HG02642 (cell line): ENCODE results near the gene AARSD1.
"Not testable (repeated sequence)": the region's sequence is repeated elsewhere in the genome, so short reads cannot be mapped to it uniquely, and the experiment has no call there.

Experiments
- ATAC-seq: cut with Tn5 transposase; IDR thresholded peaks from one replicate; pipeline ENCODE4 v1.9.1; 2021; ENCODE audit warnings: mild to moderate bottlenecking; ENCODE audit not compliant: unreplicated experiment, poor library complexity

Gene AARSD1

DNA sequence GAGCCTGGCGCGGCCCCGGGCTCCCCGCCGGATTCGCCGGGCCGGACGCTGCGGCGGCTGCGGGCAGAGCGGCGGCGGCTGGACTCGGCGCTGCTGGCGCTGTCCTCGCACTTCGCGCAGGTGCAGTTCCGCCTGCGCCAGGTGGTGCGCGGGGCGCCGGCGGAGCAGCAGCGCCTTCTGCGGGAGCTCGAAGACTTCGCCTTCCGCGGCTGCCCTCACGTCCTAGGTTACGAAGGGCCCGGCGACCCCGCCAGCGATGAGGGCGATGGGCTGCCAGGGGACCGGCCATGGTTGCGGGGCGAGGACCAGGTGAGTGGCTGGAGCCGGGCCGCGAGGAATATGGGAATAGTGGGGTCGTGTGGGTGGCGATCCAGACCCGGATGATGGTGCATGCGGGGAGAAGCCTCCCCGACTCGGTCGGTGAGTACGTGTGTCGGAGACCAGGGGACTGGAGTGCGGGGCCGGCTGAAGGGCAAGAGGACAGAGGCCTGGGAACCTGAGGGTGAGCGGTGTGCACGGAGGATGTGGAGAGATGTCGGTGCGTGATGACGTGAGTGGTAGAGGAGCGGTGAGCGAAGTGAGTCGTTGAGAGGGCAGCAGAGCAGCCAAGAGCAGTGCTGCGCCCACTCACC, 16.6 kb upstream of the AARSD1 start:
- peak; percentile 52 for ATAC-seq

DNA sequence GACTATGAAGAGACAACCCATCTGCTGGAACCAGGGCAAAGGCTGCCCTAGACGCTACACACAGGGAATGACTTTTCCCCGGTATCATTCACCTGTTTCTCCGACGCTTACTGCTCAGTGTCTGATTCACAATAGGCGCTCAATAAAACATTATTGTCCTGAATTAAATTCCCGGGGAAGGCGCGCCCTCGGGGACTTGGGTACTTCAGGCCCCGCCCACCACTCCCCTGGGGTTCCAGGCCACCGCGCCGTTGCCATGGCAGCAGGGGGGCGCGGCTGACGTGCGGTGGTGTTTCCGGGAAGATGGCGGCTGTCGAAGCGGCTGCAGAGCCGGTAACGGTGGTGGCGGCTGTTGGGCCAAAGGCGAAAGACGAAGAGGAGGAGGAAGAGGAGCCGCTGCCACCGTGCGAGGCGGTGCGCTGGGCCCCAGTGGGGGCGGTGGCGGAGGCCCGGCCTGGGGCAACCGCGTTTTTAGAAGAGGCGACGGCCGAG, 16.1 kb upstream of the AARSD1 start, which contains the start of gene RUNDC1:
Gene RUNDC1, plus strand, starts transcription at position 292 of the 492 bp plus-strand sequence. Its CDS starts 12 bp downstream, at position 304.
- ATAC-seq = peak; percentile 84

DNA sequence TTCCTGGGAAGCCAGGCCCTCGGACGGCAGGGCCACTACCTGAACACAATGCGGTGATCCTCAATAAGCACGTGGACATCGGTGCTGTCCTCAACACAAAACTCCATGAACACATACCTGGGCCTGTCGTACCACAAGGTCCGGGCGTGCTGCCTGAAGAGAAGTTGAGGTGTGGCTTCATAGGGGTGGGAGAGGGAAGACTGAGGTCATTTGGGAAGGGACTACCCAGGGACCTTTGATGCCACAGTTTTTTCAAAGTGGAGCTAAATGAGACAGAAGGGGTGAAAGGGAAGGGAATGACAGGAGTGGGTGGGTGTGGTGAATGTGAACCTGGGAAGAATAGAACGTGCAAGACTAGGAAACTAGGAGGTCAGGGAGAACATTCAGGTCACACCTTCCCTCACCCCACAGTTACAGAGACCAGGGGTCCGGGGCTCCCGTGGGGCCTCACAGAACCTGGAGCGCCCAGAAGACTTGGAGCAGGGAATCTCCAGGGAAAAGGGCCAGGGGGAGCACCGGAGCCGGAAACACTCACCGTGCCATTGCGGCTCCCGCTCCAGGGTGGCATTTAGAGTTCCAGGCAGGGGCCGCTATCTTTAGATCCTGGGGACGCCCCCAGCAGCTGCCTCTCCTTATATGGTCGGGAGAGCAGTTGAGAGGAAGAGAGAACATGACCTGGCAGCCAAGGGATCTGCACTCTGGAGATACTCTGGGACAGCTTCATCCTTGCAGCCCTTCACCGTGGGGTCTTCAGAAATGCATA, 15.4 kb upstream of the AARSD1 start, which contains the start of gene PTGES3L:
Gene PTGES3L, minus strand, starts transcription at position 570 of the 763 bp plus-strand sequence. Its CDS starts 27 bp downstream, at position 543.
- peak; percentile 34 for ATAC-seq

DNA sequence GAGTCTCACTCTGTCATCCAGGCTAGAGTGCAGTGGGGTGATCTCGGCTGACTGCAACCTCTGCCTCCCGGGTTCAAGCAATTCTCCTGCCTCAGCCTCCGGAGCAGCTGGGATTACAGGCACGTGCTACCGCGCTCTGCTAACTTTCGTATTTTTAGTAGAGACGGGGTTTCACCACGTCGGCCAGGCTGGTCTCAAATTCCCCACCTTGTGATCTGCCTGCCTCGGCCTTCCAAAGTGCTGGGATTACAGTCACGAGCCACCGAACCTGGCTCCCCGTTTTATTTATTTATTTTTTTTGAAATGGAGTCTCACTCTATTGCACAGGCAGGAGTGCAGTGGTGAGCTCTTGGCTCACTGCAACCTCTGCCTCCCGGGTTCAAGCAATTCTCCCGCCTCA, 11.4 kb upstream of the AARSD1 start:
- not testable (repeated sequence) for ATAC-seq

DNA sequence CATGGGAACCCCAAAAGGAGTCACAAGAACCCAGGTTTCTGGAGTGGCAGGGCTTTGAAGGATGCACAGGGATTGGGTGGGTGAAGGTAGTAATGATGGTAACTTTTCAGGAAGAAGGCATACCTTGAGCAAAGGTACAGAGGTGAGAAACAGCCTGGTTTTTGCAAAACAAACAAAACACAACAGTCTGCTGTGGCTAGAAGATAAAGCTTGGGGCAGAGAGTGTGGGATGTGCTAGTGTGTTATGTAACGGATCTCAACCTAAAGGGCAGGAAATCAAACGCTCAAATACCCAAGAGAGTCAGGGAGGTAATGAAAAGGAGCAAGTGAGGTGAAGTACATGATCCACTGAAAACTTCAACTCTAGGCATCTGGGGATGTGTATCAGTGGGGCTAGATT, 11.0 kb upstream of the AARSD1 start:
- ATAC-seq = no peak

DNA sequence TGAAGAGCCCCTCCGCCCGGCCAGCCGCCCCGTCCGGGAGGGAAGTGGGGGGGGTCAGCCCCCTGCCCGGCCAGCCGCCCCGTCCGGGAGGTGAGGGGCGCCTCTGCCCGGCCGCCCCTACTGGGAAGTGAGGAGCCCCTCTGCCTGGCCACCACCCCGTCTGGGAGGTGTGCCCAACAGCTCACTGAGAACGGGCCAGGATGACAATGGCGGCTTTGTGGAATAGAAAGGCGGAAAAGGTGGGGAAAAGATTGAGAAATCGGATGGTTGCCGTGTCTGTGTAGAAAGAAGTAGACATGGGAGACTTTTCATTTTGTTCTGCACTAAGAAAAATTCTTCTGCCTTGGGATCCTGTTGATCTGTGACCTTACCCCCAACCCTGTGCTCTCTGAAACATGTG, 9.1 kb upstream of the AARSD1 start:
- ATAC-seq = not testable (repeated sequence)

DNA sequence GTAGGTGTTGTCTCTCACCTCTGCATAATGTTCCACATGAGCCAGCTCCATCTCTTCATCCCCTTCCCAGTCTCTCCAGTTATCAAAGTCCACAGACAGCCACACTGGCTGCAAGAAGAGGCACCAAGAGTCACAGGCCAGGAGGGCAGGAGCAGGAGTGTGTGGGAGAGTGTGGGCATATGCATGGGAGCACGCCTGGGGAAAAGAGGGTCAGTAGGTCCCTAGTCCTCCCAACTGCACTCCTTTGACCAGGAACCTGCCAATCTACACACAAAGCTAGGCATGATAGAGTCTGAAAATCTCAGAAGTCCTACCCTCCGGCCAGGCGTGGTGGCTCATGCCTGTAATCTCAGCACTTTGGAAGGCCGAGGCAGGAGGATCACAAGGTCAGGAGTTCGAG, 7.3 kb upstream of the AARSD1 start:
- no peak for ATAC-seq

DNA sequence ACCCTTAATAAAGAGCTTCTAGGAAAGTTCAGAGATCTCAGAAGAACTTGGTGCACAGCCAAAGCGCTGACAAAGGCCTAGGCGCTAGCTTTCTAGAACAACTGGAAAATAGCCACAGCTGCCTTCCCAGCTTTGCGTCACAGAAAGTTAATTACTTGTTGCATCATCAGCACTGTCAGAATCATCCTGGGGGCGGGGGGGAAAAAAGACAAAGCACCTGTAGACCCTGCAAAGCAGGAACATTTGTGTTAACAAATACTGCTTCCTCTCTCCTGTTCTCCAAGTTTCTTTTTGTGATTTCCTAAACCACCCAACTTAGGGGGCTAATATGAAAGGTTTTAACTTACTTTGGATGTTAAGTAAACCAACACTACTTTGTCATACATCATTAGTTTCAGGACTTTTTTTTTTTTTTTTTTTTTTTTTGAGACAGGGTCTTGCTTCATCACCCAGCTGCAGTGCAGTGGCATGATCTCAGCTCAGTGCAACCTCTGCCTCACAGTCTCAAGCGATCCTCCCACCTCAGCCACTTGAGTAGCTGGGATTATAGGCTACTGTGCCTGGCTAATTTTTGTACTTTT, 4.8 kb upstream of the AARSD1 start:
- ATAC-seq = no peak

DNA sequence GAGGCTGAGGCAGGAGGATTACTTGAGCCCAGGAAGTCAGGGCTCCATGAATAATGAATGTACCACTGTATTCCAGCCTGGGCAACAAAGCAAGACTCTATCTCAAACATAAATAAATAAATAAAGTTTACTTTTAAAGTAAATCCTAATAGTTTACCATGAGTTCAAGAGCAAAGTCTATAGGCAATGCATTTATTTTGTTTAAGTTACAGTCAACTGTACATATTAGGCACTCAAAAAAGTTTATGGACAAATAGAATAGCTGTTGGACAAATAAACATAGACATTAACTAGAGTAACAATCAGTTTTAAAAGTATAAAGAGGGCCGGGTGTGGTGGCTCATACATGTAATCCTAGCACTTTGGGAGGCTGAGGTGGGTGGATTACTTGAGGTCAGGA, 3.7 kb upstream of the AARSD1 start:
- no peak for ATAC-seq

DNA sequence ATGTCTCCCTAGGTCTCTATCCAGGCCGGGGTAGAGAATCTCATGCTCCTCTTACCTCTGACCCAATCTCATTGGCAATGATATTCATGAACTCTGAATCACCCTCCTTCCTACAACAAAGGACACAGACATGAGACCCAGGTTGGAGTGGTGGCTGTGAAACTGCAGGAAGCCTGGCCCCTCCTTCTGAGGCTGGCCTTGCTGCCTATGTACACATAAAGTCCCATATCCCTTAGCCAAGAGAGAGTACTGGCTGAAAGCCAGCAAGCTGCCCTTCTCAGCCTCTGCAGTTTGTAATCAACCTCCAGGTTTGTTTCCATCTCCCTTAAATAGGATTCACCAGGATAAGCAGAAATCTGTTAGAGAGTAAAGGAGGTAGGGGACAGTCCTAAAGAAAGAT, 10.6 kb downstream of the AARSD1 start:
- no peak for ATAC-seq

DNA sequence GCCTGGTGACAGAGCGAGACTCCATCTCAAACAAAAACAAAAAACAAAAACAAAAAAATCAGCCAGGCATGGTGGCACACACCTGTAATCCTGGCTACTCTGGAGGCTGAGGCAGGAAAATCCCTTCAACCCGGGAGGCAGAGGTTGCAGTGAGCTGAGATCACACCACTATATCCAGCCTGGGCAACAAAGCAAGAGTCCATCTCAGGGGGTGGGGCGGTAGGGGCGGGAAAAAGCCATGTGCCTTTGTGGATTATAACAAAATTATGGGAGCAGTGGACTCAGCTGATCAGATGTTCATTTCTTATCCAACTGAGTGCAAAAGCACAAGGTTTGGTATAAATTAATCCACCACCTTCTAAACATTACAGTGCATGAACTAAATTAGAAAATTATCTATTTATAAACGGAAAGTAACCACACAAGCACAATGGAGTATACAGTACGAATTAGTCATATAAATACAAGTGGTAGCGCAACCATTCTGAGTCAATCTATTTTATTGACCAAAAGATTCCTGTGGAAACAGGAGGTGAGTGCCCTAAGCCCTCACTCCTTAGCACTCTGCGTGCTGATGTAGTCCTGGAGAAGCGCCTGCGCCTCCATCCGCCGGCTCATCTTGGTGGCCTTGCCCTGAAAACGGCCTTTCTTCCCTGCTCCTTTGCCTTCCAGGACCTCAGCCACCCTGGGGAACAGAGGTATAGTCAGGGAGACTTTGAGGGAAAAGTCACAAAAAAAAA, 14.0 kb downstream of the AARSD1 start:
- no peak for ATAC-seq

DNA sequence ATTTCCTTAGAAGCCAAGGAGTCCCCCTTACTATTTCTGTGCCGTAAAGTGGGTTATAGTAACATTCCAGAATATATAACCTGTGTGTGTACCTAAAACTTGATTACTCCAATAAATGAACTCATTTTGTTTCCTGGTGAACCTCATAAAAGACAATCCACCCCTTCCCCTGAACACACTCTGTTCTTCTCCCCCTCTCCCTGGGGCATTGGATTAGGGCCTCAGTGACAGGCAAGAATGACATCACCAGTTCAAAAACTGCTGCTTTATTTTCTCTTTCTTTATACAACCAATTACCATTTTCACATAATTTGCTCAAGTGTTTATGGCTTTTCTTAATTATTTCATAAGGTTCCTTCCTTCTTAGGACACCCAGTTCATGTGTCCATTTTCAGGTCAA, 17.4 kb downstream of the AARSD1 start:
- no peak for ATAC-seq

DNA sequence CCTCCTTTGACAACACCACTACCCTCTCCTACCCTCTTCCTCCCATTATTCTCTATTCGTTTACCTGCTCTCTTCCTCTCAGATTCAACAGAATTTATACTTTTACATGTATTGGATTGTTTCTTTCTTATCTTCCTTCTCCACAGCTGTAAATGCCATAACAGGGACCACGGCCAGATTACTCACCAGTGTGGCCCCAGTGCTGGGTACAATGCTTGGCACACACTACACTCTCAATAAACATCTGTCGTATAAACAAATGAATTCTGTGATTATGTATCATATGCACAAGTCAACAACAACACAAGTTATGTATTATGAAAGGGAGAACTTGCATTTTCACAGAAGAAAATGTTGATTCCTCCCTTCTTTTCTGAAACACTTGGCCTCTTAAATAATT, 20.0 kb downstream of the AARSD1 start:
- no peak for ATAC-seq

DNA sequence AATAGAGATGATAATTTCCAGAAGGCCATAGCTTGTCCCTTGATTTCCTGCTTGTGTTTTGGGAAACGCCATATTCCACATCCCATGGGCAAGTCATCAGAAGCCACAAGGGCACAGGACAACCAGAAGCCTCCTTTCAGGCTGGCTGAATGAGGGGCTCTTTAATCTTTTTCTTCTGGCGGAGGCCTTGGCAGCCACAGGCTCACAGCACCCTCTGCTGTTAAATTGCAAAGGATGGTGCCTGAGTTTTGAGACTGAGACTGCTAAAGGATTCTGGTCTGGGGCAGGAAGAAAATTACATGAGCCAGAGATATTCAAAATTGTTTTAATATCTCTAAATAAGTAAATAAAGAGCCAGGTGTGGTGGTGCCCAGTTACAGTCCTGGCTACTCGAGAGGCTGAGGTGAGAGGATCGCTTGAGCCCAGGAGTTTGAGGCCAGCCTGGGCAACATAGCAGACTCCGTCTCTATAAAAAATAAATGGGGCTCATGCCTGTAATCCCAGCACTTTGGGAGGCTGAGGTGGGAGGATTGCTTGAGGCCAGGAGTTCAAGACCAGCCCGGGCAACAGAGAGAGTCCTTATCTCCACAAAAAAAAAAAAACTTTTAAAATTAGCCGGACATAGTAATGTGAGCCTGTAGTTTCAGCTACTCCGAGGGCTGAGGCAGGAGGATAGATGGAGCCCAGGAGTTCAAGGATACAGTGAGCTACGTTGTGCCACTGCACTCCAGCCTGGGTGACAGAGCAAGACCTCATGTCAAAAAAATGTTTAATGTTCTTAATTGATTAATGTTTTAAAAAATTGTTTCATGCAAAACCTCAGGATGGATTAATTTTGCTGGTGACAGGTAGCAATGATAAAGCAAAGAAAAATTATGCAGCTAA, 26.3 kb downstream of the AARSD1 start:
- no peak for ATAC-seq

DNA sequence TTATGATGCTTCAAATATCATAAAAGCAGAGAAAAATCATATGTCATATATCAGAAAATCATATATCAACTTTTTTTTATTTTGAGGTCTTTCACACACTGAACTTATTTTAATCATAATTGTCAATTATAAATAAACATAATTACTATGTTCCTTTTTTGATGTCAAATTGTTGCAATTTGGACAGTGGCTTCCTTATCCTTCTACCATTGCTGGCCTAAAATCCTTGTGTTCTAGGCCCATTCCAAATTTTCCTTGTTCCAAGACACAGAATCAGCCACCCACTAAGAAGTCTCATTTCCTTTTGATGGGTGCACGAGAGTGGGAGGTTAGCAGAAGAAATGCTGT, 34.8 kb downstream of the AARSD1 start:
- ATAC-seq = no peak

DNA sequence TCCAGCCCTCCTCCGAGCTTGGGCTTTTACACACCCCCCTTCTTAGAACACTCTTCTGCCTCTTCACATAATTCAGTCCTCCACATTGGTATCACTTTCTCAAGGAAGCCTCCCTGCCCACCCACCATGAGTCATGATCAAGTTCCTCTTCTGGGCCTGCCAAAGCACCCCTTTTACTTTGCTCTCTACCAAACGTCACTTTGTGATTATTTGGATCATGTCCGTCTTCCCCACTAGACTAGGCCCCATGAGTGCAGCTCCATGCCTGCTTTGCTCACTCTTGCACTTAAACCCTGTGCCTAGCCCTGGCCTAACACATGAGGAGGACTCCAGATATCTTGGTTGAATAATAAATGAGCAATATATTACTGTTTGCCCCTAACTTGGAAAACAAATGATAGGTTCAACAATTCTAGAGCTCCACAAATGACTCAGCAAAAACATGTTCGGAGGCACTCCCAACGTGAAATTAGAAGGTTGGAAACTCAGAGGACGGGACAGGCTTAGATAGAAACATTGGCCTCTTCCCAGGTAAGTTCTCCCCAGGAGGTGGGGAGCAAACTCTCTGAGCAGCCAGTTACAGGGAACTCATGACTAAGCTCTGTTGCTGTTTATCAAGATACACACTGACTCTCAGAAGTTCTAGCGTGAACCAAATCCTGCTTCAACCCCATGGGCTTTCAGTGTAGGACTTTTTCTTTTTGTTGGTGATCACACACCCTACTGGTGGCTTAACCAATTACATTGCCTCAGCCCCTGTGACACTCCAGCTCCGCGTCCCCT, 35.3 kb downstream of the AARSD1 start:
- peak; percentile 54 for ATAC-seq

DNA sequence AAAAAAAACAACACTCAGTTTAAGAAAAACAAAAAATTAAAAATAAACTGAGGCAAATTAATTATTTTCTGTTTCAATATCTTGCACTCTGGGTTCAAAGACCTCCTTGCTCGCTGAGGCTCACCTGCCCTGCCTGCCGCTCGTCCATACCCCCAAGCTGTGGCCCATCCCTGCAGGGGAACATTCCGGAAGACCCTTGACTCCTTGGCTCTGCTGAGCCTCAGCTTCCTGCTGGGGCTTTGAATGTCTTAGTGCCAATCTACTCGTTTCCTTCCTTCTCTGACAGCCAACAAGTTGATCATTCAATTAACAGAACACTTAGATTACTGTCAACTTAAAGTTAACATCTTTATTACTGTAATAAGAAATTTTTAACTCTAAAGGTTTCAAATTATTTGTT, 39.4 kb downstream of the AARSD1 start:
- ATAC-seq = no peak

DNA sequence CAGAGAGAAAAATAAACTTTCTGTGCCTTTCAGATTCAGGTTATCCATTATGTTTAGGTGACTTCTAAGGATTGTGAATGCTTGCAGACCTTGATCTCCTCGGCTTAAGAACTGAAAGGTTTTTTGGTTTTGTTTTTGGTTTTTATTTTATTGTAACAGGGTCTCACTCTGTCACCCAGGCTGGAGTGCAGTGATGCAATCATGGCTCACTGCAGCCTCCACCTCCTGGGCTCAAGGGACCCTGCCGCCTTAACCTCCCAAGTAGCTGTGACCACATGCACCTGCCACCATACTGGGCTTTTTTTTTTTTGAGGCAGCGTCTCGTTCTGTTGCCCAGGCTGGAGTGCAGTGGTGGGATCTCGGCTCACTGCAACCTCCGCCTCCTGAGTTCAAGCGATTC, 40.8 kb downstream of the AARSD1 start:
- ATAC-seq = not testable (repeated sequence)

DNA sequence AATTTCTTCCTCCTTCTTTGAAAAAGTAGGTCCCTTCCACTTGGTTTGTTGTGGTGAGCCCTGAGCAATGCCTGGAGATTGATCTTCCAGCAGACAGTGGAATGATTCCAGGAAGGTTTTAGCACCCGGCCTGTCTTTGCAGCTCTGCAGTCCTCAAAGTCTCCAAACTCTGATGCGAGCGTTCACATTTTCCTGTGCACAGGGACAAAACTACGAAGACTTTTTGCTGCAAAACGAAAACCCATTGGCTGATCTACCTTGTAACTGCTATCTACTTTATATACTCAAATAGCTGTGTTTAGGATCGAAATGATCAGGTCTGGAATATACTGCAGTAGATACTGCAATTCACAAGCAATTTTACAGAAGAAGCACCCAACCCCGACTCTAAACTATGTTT, 42.0 kb downstream of the AARSD1 start:
- ATAC-seq = no peak
